Parathyroid adenoma (tissue), 2 donors: ENCODE data around the gene HOXD13.
A peak's percentile ranks its signal among the peaks of the same experiment; 100 is the strongest.

Experiments used
- H2AFZ ChIP-seq: fragments of 300-600 bp; sonication (generic); one replicate; pipeline ENCODE4 v1.7.0; 2017; ENCODE audit warnings: antibody characterized with exemption, mild to moderate bottlenecking
- H3K27ac ChIP-seq: fragments of 300-600 bp; sonication (generic); one replicate; pipeline ENCODE4 v1.7.0; 2017
- H3K27me3 ChIP-seq: fragments of 300-600 bp; sonication (generic); one replicate; pipeline ENCODE4 v1.7.0; 2017; ENCODE audit warnings: low read length; ENCODE audit not compliant: control insufficient read depth, insufficient read depth
- H3K36me3 ChIP-seq: fragments of 300-600 bp; sonication (generic); one replicate; pipeline ENCODE4 v1.7.0; 2017; ENCODE audit warnings: low read length; ENCODE audit not compliant: control insufficient read depth, insufficient read depth
- H3K4me1 ChIP-seq: fragments of 300-600 bp; sonication (generic); one replicate; pipeline ENCODE4 v1.7.0; 2017; ENCODE audit warnings: control low read depth
- H3K4me2 ChIP-seq: fragments of 300-600 bp; sonication (generic); one replicate; pipeline ENCODE4 v1.7.0; 2017; ENCODE audit warnings: low read length
- H3K4me3 ChIP-seq: fragments of 300-600 bp; sonication (generic); one replicate; pipeline ENCODE4 v1.7.0; 2017; ENCODE audit warnings: low read depth, low read length
- H3K79me2 ChIP-seq: fragments of 300-600 bp; sonication (generic); one replicate; pipeline ENCODE4 v1.7.0; 2017; ENCODE audit warnings: control low read depth
- H3K9ac ChIP-seq: fragments of 300-600 bp; sonication (generic); one replicate; pipeline ENCODE4 v1.7.0; 2017; ENCODE audit warnings: mild to moderate bottlenecking
- H3K9me3 ChIP-seq: fragments of 300-600 bp; sonication (generic); one replicate; pipeline ENCODE4 v1.7.0; 2017; ENCODE audit warnings: low read length; ENCODE audit not compliant: control insufficient read depth
- CTCF ChIP-seq: fragments of 300-600 bp; sonication (generic); IDR thresholded peaks from one replicate; pipeline ENCODE4 v1.7.0; 2017; ENCODE audit warnings: antibody characterized with exemption, mild to moderate bottlenecking
- donor health status: primary hyperparathyroidism.

HOXD13 gene

GRCh38 chr2:176085861-176086771, 6.4 kb upstream of the HOXD13 start:
- TF ChIP-seq CTCF = peak; percentile 18
- no peak overlapping the region for H3K9ac ChIP-seq
- H3K79me2 ChIP-seq = no peaks in the 10 kb centered on the region
- peaks cover 63% of the 10 kb centered on the region for H3K27me3 ChIP-seq
- no peak overlapping the region for H3K4me3 ChIP-seq
- no peak overlapping the region for H2AFZ ChIP-seq
- H3K9me3 ChIP-seq = peaks cover 5% of the 10 kb centered on the region
- no peaks in the 10 kb centered on the region for H3K36me3 ChIP-seq
- no peaks in the 10 kb centered on the region for H3K4me1 ChIP-seq
- H3K27ac ChIP-seq = no peak overlapping the region
- no peak overlapping the region for H3K4me2 ChIP-seq

GRCh38 chr2:176087330-176088047, 5.0 kb upstream of the HOXD13 start:
- no peaks in the 10 kb centered on the region for H3K36me3 ChIP-seq
- no peaks in the 10 kb centered on the region for H3K4me1 ChIP-seq
- H3K79me2 ChIP-seq = no peaks in the 10 kb centered on the region
- no peak overlapping the region for H3K4me3 ChIP-seq
- H2AFZ ChIP-seq = no peak overlapping the region
- no peaks in the 10 kb centered on the region for H3K9me3 ChIP-seq
- no peak for TF ChIP-seq CTCF
- H3K27ac ChIP-seq = no peak overlapping the region
- H3K27me3 ChIP-seq = peaks cover 53% of the 10 kb centered on the region
- no peak overlapping the region for H3K4me2 ChIP-seq
- no peak overlapping the region for H3K9ac ChIP-seq

GRCh38 chr2:176088048-176088936, 4.2 kb upstream of the HOXD13 start:
- H3K4me3 ChIP-seq = no peak overlapping the region
- H3K9ac ChIP-seq = no peak overlapping the region
- H3K36me3 ChIP-seq = no peaks in the 10 kb centered on the region
- H3K4me1 ChIP-seq = no peaks in the 10 kb centered on the region
- H2AFZ ChIP-seq = no peak overlapping the region
- no peaks in the 10 kb centered on the region for H3K79me2 ChIP-seq
- H3K27ac ChIP-seq = no peak overlapping the region
- no peaks in the 10 kb centered on the region for H3K9me3 ChIP-seq
- peak overlapping the region; percentile 39 for H3K4me2 ChIP-seq
- H3K27me3 ChIP-seq = peaks cover 47% of the 10 kb centered on the region
- TF ChIP-seq CTCF = peak; percentile 45

- Histone ChIP-seq H3K4me1 (no peaks in the 10 kb centered on the region), H3K79me2 (no peaks in the 10 kb centered on the region), H3K27ac (no peak overlapping the region), H3K27me3 (peaks cover 39% of the 10 kb centered on the region), H3K4me2 (no peak overlapping the region), H3K9ac (no peak overlapping the region), H3K9me3 (no peaks in the 10 kb centered on the region), H3K36me3 (no peaks in the 10 kb centered on the region), H2AFZ (no peak overlapping the region), H3K4me3 (no peak overlapping the region)
- TF ChIP-seq CTCF = no peak
Observed at GRCh38 chr2:176088937-176089842, 3.3 kb upstream of the HOXD13 start.
